ENCODE measurements around the gene C1orf105.

C1orf105 gene

GRCh38 chr1:172398970-172399755 is 21.3 kb upstream of the C1orf105 start:
- Histone ChIP-seq H3K27me3 (ENCODE audit: control insufficient read depth, insufficient read depth, low read length) (no peaks in the 10 kb centered on the region), H3K36me3 (ENCODE audit: control insufficient read depth, insufficient read depth, low read length) (no peaks in the 10 kb centered on the region), H3K27ac (ENCODE audit: low read depth, low read length) (peak overlapping the region; percentile 84), H3K9ac (ENCODE audit: low read length) (no peak overlapping the region), H3K4me1 (ENCODE audit: control insufficient read depth, insufficient read depth, low read length) (peaks cover 36% of the 10 kb centered on the region), H3K4me3 (ENCODE audit: low read length) (no peak overlapping the region)

- Histone ChIP-seq H3K27me3 (ENCODE audit: control insufficient read depth, insufficient read depth, low read length) (no peaks in the 10 kb centered on the region), H3K36me3 (ENCODE audit: control insufficient read depth, insufficient read depth, low read length) (no peaks in the 10 kb centered on the region), H3K9ac (ENCODE audit: low read length) (no peak overlapping the region), H3K4me3 (ENCODE audit: low read length) (no peak overlapping the region), H3K27ac (ENCODE audit: low read depth, low read length) (peak overlapping the region; percentile 84), H3K4me1 (ENCODE audit: control insufficient read depth, insufficient read depth, low read length) (peaks cover 30% of the 10 kb centered on the region)
Observed at GRCh38 chr1:172399756-172400721, 20.4 kb upstream of the C1orf105 start.

GRCh38 chr1:172400722-172401105 is 19.8 kb upstream of the C1orf105 start:
- no peak overlapping the region for H3K9ac ChIP-seq (ENCODE audit: low read length)
- H3K4me3 ChIP-seq (ENCODE audit: low read length): no peak overlapping the region
- no peaks in the 10 kb centered on the region for H3K27me3 ChIP-seq (ENCODE audit: control insufficient read depth, insufficient read depth, low read length)
- H3K27ac ChIP-seq (ENCODE audit: low read depth, low read length): peak overlapping the region; percentile 84
- no peaks in the 10 kb centered on the region for H3K36me3 ChIP-seq (ENCODE audit: control insufficient read depth, insufficient read depth, low read length)
- H3K4me1 ChIP-seq (ENCODE audit: control insufficient read depth, insufficient read depth, low read length): peaks cover 30% of the 10 kb centered on the region

- Histone ChIP-seq H3K27me3 (ENCODE audit: control insufficient read depth, insufficient read depth, low read length) (no peaks in the 10 kb centered on the region), H3K4me3 (ENCODE audit: low read length) (no peak overlapping the region), H3K36me3 (ENCODE audit: control insufficient read depth, insufficient read depth, low read length) (no peaks in the 10 kb centered on the region), H3K4me1 (ENCODE audit: control insufficient read depth, insufficient read depth, low read length) (peaks cover 30% of the 10 kb centered on the region), H3K9ac (ENCODE audit: low read length) (no peak overlapping the region), H3K27ac (ENCODE audit: low read depth, low read length) (peak overlapping the region; percentile 84)
Observed at GRCh38 chr1:172401477-172401876, 19.0 kb upstream of the C1orf105 start.

GRCh38 chr1:172401892-172402291 is 18.6 kb upstream of the C1orf105 start:
- no peak overlapping the region for H3K4me3 ChIP-seq (ENCODE audit: low read length)
- H3K27me3 ChIP-seq (ENCODE audit: control insufficient read depth, insufficient read depth, low read length): no peaks in the 10 kb centered on the region
- H3K9ac ChIP-seq (ENCODE audit: low read length): no peak overlapping the region
- peaks cover 28% of the 10 kb centered on the region for H3K4me1 ChIP-seq (ENCODE audit: control insufficient read depth, insufficient read depth, low read length)
- no peaks in the 10 kb centered on the region for H3K36me3 ChIP-seq (ENCODE audit: control insufficient read depth, insufficient read depth, low read length)
- no peak overlapping the region for H3K27ac ChIP-seq (ENCODE audit: low read depth, low read length)

GRCh38 chr1:172402878-172403569 is 17.5 kb upstream of the C1orf105 start:
- no peaks in the 10 kb centered on the region for H3K27me3 ChIP-seq (ENCODE audit: control insufficient read depth, insufficient read depth, low read length)
- no peak overlapping the region for H3K9ac ChIP-seq (ENCODE audit: low read length)
- no peak overlapping the region for H3K4me3 ChIP-seq (ENCODE audit: low read length)
- H3K36me3 ChIP-seq (ENCODE audit: control insufficient read depth, insufficient read depth, low read length): no peaks in the 10 kb centered on the region
- H3K27ac ChIP-seq (ENCODE audit: low read depth, low read length): no peak overlapping the region
- peaks cover 19% of the 10 kb centered on the region for H3K4me1 ChIP-seq (ENCODE audit: control insufficient read depth, insufficient read depth, low read length)

GRCh38 chr1:172404121-172404520 is 16.4 kb upstream of the C1orf105 start:
- Histone ChIP-seq H3K4me1 (ENCODE audit: control insufficient read depth, insufficient read depth, low read length) (peaks cover 10% of the 10 kb centered on the region), H3K9ac (ENCODE audit: low read length) (no peak overlapping the region), H3K4me3 (ENCODE audit: low read length) (no peak overlapping the region), H3K27ac (ENCODE audit: low read depth, low read length) (no peak overlapping the region), H3K36me3 (ENCODE audit: control insufficient read depth, insufficient read depth, low read length) (no peaks in the 10 kb centered on the region), H3K27me3 (ENCODE audit: control insufficient read depth, insufficient read depth, low read length) (no peaks in the 10 kb centered on the region)

- Histone ChIP-seq H3K4me3 (ENCODE audit: low read length) (no peak overlapping the region), H3K9ac (ENCODE audit: low read length) (no peak overlapping the region), H3K27me3 (ENCODE audit: control insufficient read depth, insufficient read depth, low read length) (no peaks in the 10 kb centered on the region), H3K4me1 (ENCODE audit: control insufficient read depth, insufficient read depth, low read length) (no peaks in the 10 kb centered on the region), H3K36me3 (ENCODE audit: control insufficient read depth, insufficient read depth, low read length) (no peaks in the 10 kb centered on the region), H3K27ac (ENCODE audit: low read depth, low read length) (no peak overlapping the region)
Observed at GRCh38 chr1:172405912-172406311, 14.6 kb upstream of the C1orf105 start.

GRCh38 chr1:172406968-172407367 is 13.5 kb upstream of the C1orf105 start:
- no peaks in the 10 kb centered on the region for H3K27me3 ChIP-seq (ENCODE audit: control insufficient read depth, insufficient read depth, low read length)
- H3K9ac ChIP-seq (ENCODE audit: low read length): no peak overlapping the region

GRCh38 chr1:172408958-172409357 is 11.5 kb upstream of the C1orf105 start:
- no peak overlapping the region for H3K27ac ChIP-seq (ENCODE audit: low read depth, low read length)
- no peaks in the 10 kb centered on the region for H3K36me3 ChIP-seq (ENCODE audit: control insufficient read depth, insufficient read depth, low read length)
- H3K4me1 ChIP-seq (ENCODE audit: control insufficient read depth, insufficient read depth, low read length): no peaks in the 10 kb centered on the region
- H3K27me3 ChIP-seq (ENCODE audit: control insufficient read depth, insufficient read depth, low read length): no peaks in the 10 kb centered on the region
- H3K4me3 ChIP-seq (ENCODE audit: low read length): no peak overlapping the region
- no peak overlapping the region for H3K9ac ChIP-seq (ENCODE audit: low read length)

More at GRCh38 chr1:172406968-172407367, 13.5 kb upstream of the C1orf105 start:
- no peaks in the 10 kb centered on the region for H3K36me3 ChIP-seq (ENCODE audit: control insufficient read depth, insufficient read depth, low read length)
- no peaks in the 10 kb centered on the region for H3K4me1 ChIP-seq (ENCODE audit: control insufficient read depth, insufficient read depth, low read length)
- H3K27ac ChIP-seq (ENCODE audit: low read depth, low read length): no peak overlapping the region
- no peak overlapping the region for H3K4me3 ChIP-seq (ENCODE audit: low read length)

- H3K27ac ChIP-seq (ENCODE audit: low read depth, low read length): no peak overlapping the region
- H3K9ac ChIP-seq (ENCODE audit: low read length): no peak overlapping the region
- H3K4me1 ChIP-seq (ENCODE audit: control insufficient read depth, insufficient read depth, low read length): no peaks in the 10 kb centered on the region
- H3K27me3 ChIP-seq (ENCODE audit: control insufficient read depth, insufficient read depth, low read length): no peaks in the 10 kb centered on the region
- no peak overlapping the region for H3K4me3 ChIP-seq (ENCODE audit: low read length)
- H3K36me3 ChIP-seq (ENCODE audit: control insufficient read depth, insufficient read depth, low read length): no peaks in the 10 kb centered on the region
Observed at GRCh38 chr1:172410027-172410426, 10.5 kb upstream of the C1orf105 start.

GRCh38 chr1:172411791-172412338 is 8.6 kb upstream of the C1orf105 start:
- no peak overlapping the region for H3K9ac ChIP-seq (ENCODE audit: low read length)
- no peaks in the 10 kb centered on the region for H3K36me3 ChIP-seq (ENCODE audit: control insufficient read depth, insufficient read depth, low read length)
- H3K4me3 ChIP-seq (ENCODE audit: low read length): no peak overlapping the region
- H3K27ac ChIP-seq (ENCODE audit: low read depth, low read length): no peak overlapping the region
- no peaks in the 10 kb centered on the region for H3K4me1 ChIP-seq (ENCODE audit: control insufficient read depth, insufficient read depth, low read length)
- no peaks in the 10 kb centered on the region for H3K27me3 ChIP-seq (ENCODE audit: control insufficient read depth, insufficient read depth, low read length)
